ENCODE measurements around the gene MBNL2. TPM values are rescaled to one million over a fixed set of nuclear protein-coding genes. Genes with fewer than 3 reads are reported as not detected.
A peak's percentile ranks its signal among the peaks of the same experiment; 100 is the strongest.

The MBNL2 gene
- total and polyA plus RNA-seq, 10 of the 15 experiments (the other 5 are each of a cell fraction or from before 2014, with no cell fraction given), result 1.6 to 9.7 (median 6.7) TPM

GRCh38 chr13:97342936-97343335 lies 120.8 kb downstream of the MBNL2 start:
- no peak overlapping the region for H3K4me2 ChIP-seq (ENCODE audit: control insufficient read depth, insufficient read depth)
- no peaks in the 10 kb centered on the region for H3K27me3 ChIP-seq (replicated peaks in 1 of 2; ENCODE audit: control insufficient read depth in 2 of 2, insufficient read depth in 2 of 2, low read length in 1 of 2)
- H3K9me3 ChIP-seq (replicated peaks; ENCODE audit: control insufficient read depth, insufficient read depth, low read length), result no peaks in the 10 kb centered on the region
- ChIA-PET RAD21 (ENCODE audit: unreplicated experiment) (interaction anchor here (0.8 to 1.7 kb wide), 3 partner anchors 231 to 325 kb away, joined by 3 to 19 read pairs (median 3); no protein-coding TSS in a partner anchor), SMC1A (ENCODE audit: uncharacterized antibody, unreplicated experiment) (interaction anchor here (0.9 to 2.1 kb wide), 8 partner anchors 13 to 233 kb away, joined by 3 to 10 read pairs (median 4); no protein-coding TSS in a partner anchor), POLR2A (interaction anchor here (1.7 kb wide), 1 partner anchor 120 kb away, joined by 7 read pairs; the partner anchor contains the start of gene MBNL2), CTCF (interaction anchor here (0.6 to 2.6 kb wide), 11 partner anchors 8 to 1801 kb away, joined by 3 to 21 read pairs (median 4); no protein-coding TSS in a partner anchor)
- no peak for FAIRE-seq
- BruUV-seq (replicated peaks), result no TSS peak
- H3K27ac ChIP-seq (ENCODE audit: control insufficient read depth, insufficient read depth), result no peak overlapping the region
- in situ Hi-C loops (cut with MboI), result no loop called here
- TF ChIP-seq HDGF (IDR thresholded peaks at IDR 0.05) (no peak), JUNB (IDR thresholded peaks at IDR 0.05) (no peak), EED (IDR thresholded peaks at IDR 0.05; ENCODE audit: low read depth) (no peak)
- H3K4me3 ChIP-seq, result no peak overlapping the region
- H3K36me3 ChIP-seq (ENCODE audit: control insufficient read depth in 2 of 2, insufficient read depth in 2 of 2, low read length in 1 of 2), result peaks cover 0 to 5% of the 10 kb centered on the region in 2 experiments; a peak in 1 of 4 replicates
- H2AFZ ChIP-seq (ENCODE audit: control insufficient read depth, low read depth, low read length), result no peak overlapping the region
- WGBS (ENCODE audit: insufficient coverage, insufficient replicate concordance, low lambda C conversion rate, missing lambda C conversion rate), result 98% methylated on average over 8 of the region's 8 CpGs
- no peaks in the 10 kb centered on the region for H3K79me2 ChIP-seq (ENCODE audit: control insufficient read depth, insufficient read depth, low read length)
- intact Hi-C loops (cut with micrococcal nuclease; ENCODE audit: unreplicated experiment), result loop anchor here (5.0 kb wide), 2 partner anchors 311 to 326 kb away; no protein-coding TSS in a partner anchor
- no peaks in the 10 kb centered on the region for H3K4me1 ChIP-seq (ENCODE audit: control insufficient read depth, insufficient read depth, low read length)
- DNase-seq (ENCODE audit: low read depth, low spot score), result no peak
- no peak overlapping the region for H3K9ac ChIP-seq (ENCODE audit: control insufficient read depth, insufficient read depth, low read length)
- ATAC-seq, result no peak
- H4K20me1 ChIP-seq (ENCODE audit: control insufficient read depth, insufficient read depth), result no peaks in the 10 kb centered on the region

GRCh38 chr13:97344265-97345175 lies 122.4 kb downstream of the MBNL2 start:
- BruUV-seq (replicated peaks), result no TSS peak
- SMC1A ChIA-PET (ENCODE audit: uncharacterized antibody, unreplicated experiment), result interaction anchor here (0.6 to 2.6 kb wide), 17 partner anchors 9 to 326 kb away, joined by 3 to 38 read pairs (median 4); no protein-coding TSS in a partner anchor
- Histone ChIP-seq H3K4me3 (no peak overlapping the region), H3K27me3 (replicated peaks in 1 of 2; ENCODE audit: control insufficient read depth in 2 of 2, insufficient read depth in 2 of 2, low read length in 1 of 2) (no peaks in the 10 kb centered on the region), H3K9ac (ENCODE audit: control insufficient read depth, insufficient read depth, low read length) (no peak overlapping the region), H3K36me3 (ENCODE audit: control insufficient read depth in 2 of 2, insufficient read depth in 2 of 2, low read length in 1 of 2) (peaks cover 0 to 5% of the 10 kb centered on the region in 2 experiments; a peak in 1 of 4 replicates), H2AFZ (ENCODE audit: control insufficient read depth, low read depth, low read length) (no peak overlapping the region), H3K4me1 (ENCODE audit: control insufficient read depth, insufficient read depth, low read length) (no peaks in the 10 kb centered on the region), H3K4me2 (ENCODE audit: control insufficient read depth, insufficient read depth) (no peak overlapping the region), H3K9me3 (replicated peaks; ENCODE audit: control insufficient read depth, insufficient read depth, low read length) (no peaks in the 10 kb centered on the region), H4K20me1 (ENCODE audit: control insufficient read depth, insufficient read depth) (no peaks in the 10 kb centered on the region), H3K79me2 (ENCODE audit: control insufficient read depth, insufficient read depth, low read length) (no peaks in the 10 kb centered on the region), H3K27ac (ENCODE audit: control insufficient read depth, insufficient read depth) (no peak overlapping the region)
- FAIRE-seq (peak; percentile 81), ATAC-seq (peak; percentile 93), DNase-seq (ENCODE audit: low read depth, low spot score) (no peak)
- in situ Hi-C loops (cut with MboI) (no loop called here), intact Hi-C loops (cut with micrococcal nuclease; ENCODE audit: unreplicated experiment) (loop anchor here (1.0 to 5.0 kb wide), 5 partner anchors 120 to 327 kb away; no protein-coding TSS in a partner anchor)
- CTCF ChIA-PET, result interaction anchor here (0.9 to 10.7 kb wide), 22 partner anchors 9 to 457 kb away, joined by 3 to 96 read pairs (median 4); partner anchors contain the start of gene MBNL2
- WGBS (ENCODE audit: insufficient coverage, insufficient replicate concordance, low lambda C conversion rate, missing lambda C conversion rate), result 45% methylated on average over 5 of the region's 5 CpGs
- POLR2A ChIA-PET, result no interaction called here
- RAD21 ChIA-PET (ENCODE audit: unreplicated experiment), result interaction anchor here (0.7 to 2.9 kb wide), 7 partner anchors 88 to 234 kb away, joined by 3 to 38 read pairs (median 3); partner anchors contain the start of gene MBNL2
- TF ChIP-seq RELA (IDR thresholded peaks at IDR 0.05; ENCODE audit: borderline replicate concordance, partially characterized antibody), result peak; percentile 24
- no peak for TF ChIP-seq RB1 (IDR thresholded peaks at IDR 0.05; ENCODE audit: borderline replicate concordance)
- no peak for TF ChIP-seq REST (IDR thresholded peaks at IDR 0.05; ENCODE audit: low read depth, low read length)
- no peak for TF ChIP-seq MYB (IDR thresholded peaks at IDR 0.05; ENCODE audit: borderline replicate concordance, low read depth, low read length)
- TF ChIP-seq SREBF2 (IDR thresholded peaks at IDR 0.05; ENCODE audit: low read length), result no peak
- peak; percentile 59 to 68 (median 64); a peak in 5 of 6 replicates for TF ChIP-seq CTCF (IDR thresholded peaks at IDR 0.05 in 2 of 3, conservative IDR thresholded peaks at IDR 0.05 in 1 of 3; ENCODE audit: control insufficient read depth in 2 of 3, extremely low read depth in 1 of 3, insufficient read depth in 1 of 3, low read depth in 3 of 3, low read length in 3 of 3)

Data from GM12878 (cell line).